SK-N-SH (cell line): Measurements from ENCODE around the gene COPZ1. TPM values are rescaled to one million over a fixed set of nuclear protein-coding genes. Genes with fewer than 3 reads are reported as not detected.

Experiments
- CTCF ChIA-PET: fragments of 300-600, 350-600 bp; formaldehyde crosslinking; extraction: SDS; loops from one replicate; lab custom pipeline; 2021; lab: Yijun Ruan, JAX
- POLR2A ChIA-PET: fragments of 350-600 bp; sonication (Branson Sonifier 250); formaldehyde crosslinking; extraction: SDS; loops from one replicate; lab custom pipeline; 2020; ENCODE audit warnings: antibody characterized with exemption, inconsistent platforms; lab: Yijun Ruan, JAX
- DNase-seq: peaks from one replicate; pipeline ENCODE4 v3.0.0; 2012
- H2AFZ ChIP-seq: fragments of 200-600 bp; sonication (generic); 2 replicates; pipeline ENCODE4 v1.8.1; 2016; ENCODE audit warnings: antibody characterized with exemption, mild to moderate bottlenecking, low read depth
- H3F3A ChIP-seq: fragments of 200-600 bp; sonication (generic); replicated peaks from 2 replicates; pipeline ENCODE3; 2016; ENCODE audit warnings: antibody characterized with exemption, mild to moderate bottlenecking; ENCODE audit not compliant: insufficient read depth
- H3K27ac ChIP-seq, 2 experiments: fragments of 200-500 bp in 1 of 2; fragments of 200-600 bp in 1 of 2; sonication (Bioruptor generic) in 1 of 2; sonication (generic), shearing (Covaris generic) in 1 of 2; 2 replicates each; pipeline versions ENCODE4 v1.5.1 to v1.6.1; 2014 to 2016; ENCODE audit warnings: low read depth in 2 of 2, inconsistent platforms in 1 of 2, low read length in 1 of 2, mild to moderate bottlenecking in 1 of 2, mixed read lengths in 1 of 2
- H3K27me3 ChIP-seq: fragments of 200-600 bp; sonication (generic), shearing (Covaris generic); 2 replicates; pipeline ENCODE4 v1.6.1; 2016; ENCODE audit warnings: mixed run types; ENCODE audit not compliant: insufficient read depth
- H3K36me3 ChIP-seq, 2 experiments: fragments of 200-500 bp in 1 of 2; fragments of 200-600 bp in 1 of 2; sonication (Bioruptor generic) in 1 of 2; sonication (generic) in 1 of 2; replicated peaks in 1 of 2; 2 replicates each; pipeline versions ENCODE3 to v1.5.1; 2014 to 2016; ENCODE audit warnings: low read length in 1 of 2, mild to moderate bottlenecking in 1 of 2; ENCODE audit not compliant: insufficient read depth in 2 of 2, control insufficient read depth in 1 of 2
- H3K4me1 ChIP-seq, 2 experiments: fragments of 200-500 bp in 1 of 2; fragments of 200-600 bp in 1 of 2; sonication (Bioruptor generic) in 1 of 2; sonication (generic), shearing (Covaris generic) in 1 of 2; 2 replicates each; pipeline versions ENCODE4 v1.5.1 to v1.6.1; 2014 to 2016; ENCODE audit warnings: low read depth in 1 of 2, low read length in 1 of 2, mixed run types in 1 of 2; ENCODE audit not compliant: insufficient read depth in 2 of 2, control insufficient read depth in 1 of 2
- H3K4me2 ChIP-seq: fragments of 200-600 bp; sonication (generic), shearing (Covaris generic); 2 replicates; pipeline ENCODE4 v1.6.1; 2017; ENCODE audit warnings: mixed run types
- H3K4me3 ChIP-seq, 2 experiments: fragments of 200-500 bp in 1 of 2; fragments of 200-600 bp in 1 of 2; sonication (Bioruptor generic) in 1 of 2; sonication (generic), shearing (Covaris generic) in 1 of 2; 2 replicates each; pipeline versions ENCODE4 v1.5.1 to v1.8.1; 2014 to 2016; ENCODE audit warnings: low read depth in 2 of 2, inconsistent platforms in 1 of 2, low read length in 1 of 2, mild to moderate bottlenecking in 1 of 2, mixed read lengths in 1 of 2, moderate library complexity in 1 of 2
- H3K79me2 ChIP-seq: fragments of 200-600 bp; sonication (generic); 2 replicates; pipeline ENCODE4 v1.8.1; 2017; ENCODE audit warnings: mild to moderate bottlenecking; ENCODE audit not compliant: insufficient read depth
- H3K9ac ChIP-seq: fragments of 200-600 bp; sonication (generic); 2 replicates; pipeline ENCODE4 v1.6.1; 2017; ENCODE audit warnings: mixed run types
- H3K9me2 ChIP-seq: fragments of 200-600 bp; sonication (generic); 2 replicates; pipeline ENCODE4 v1.6.1; 2017; ENCODE audit warnings: mixed run types
- H3K9me3 ChIP-seq: fragments of 200-600 bp; sonication (generic); 2 replicates; pipeline ENCODE4 v1.6.1; 2017; ENCODE audit warnings: mixed run types, mild to moderate bottlenecking, moderate library complexity
- H4K20me1 ChIP-seq: fragments of 200-600 bp; sonication (generic); 2 replicates; pipeline ENCODE4 v1.6.1; 2017; ENCODE audit warnings: mild to moderate bottlenecking, mixed run types; ENCODE audit not compliant: insufficient read depth
- EP300 ChIP-seq, 2 experiments: IDR thresholded peaks; 2 replicates each; pipeline versions ENCODE4 v1.4.0 to v1.6.1; 2012; ENCODE audit warnings: borderline replicate concordance in 1 of 2, low read depth in 1 of 2, low read length in 1 of 2
- FOXJ3 ChIP-seq: sonication (generic); formaldehyde crosslinking; IDR thresholded peaks from 2 replicates; pipeline ENCODE4 v1.5.1; 2020; ENCODE audit warnings: mild to moderate bottlenecking, missing genetic modification reagents
- GABPA ChIP-seq: IDR thresholded peaks from 2 replicates; pipeline ENCODE4 v1.4.0; 2012; ENCODE audit warnings: low read depth, mild to moderate bottlenecking
- GATA2 ChIP-seq: sonication (generic); formaldehyde crosslinking; IDR thresholded peaks from 2 replicates; pipeline ENCODE4 v1.5.0; 2020; ENCODE audit warnings: mild to moderate bottlenecking, missing genetic modification reagents
- MEF2A ChIP-seq: IDR thresholded peaks from 2 replicates; pipeline ENCODE4 v1.4.0; 2012; ENCODE audit warnings: low read depth, borderline replicate concordance
- MXI1 ChIP-seq: IDR thresholded peaks from 2 replicates; pipeline ENCODE4 v1.6.1; 2012; ENCODE audit warnings: mild to moderate bottlenecking, low read depth, low read length, improper control_type of control experiment
- NRF1 ChIP-seq: IDR thresholded peaks from 2 replicates; pipeline ENCODE4 v1.6.1; 2012; ENCODE audit warnings: low read depth, mild to moderate bottlenecking, low read length
- RAD21 ChIP-seq: IDR thresholded peaks from 2 replicates; pipeline ENCODE4 v1.6.1; 2012; ENCODE audit warnings: mild to moderate bottlenecking, low read length
- RFX5 ChIP-seq: IDR thresholded peaks from 2 replicates; pipeline ENCODE4 v1.6.1; 2012; ENCODE audit warnings: mild to moderate bottlenecking, improper control_type of control experiment, low read length
- RXRA ChIP-seq: IDR thresholded peaks from 2 replicates; pipeline ENCODE4 v1.4.0; 2012; ENCODE audit warnings: low read depth, mild to moderate bottlenecking, borderline replicate concordance
- SMC3 ChIP-seq: IDR thresholded peaks from 2 replicates; pipeline ENCODE4 v1.6.1; 2012; ENCODE audit warnings: low read depth, low read length, improper control_type of control experiment
- TAF1 ChIP-seq: IDR thresholded peaks from 2 replicates; pipeline ENCODE4 v1.6.1; 2012; ENCODE audit warnings: low read depth, mild to moderate bottlenecking, low read length, moderate library complexity, borderline replicate concordance
- TEAD4 ChIP-seq: IDR thresholded peaks from 2 replicates; pipeline ENCODE4 v1.4.0; 2012; ENCODE audit warnings: mild to moderate bottlenecking, borderline replicate concordance; ENCODE audit not compliant: insufficient read depth
- YY1 ChIP-seq: IDR thresholded peaks from 2 replicates; pipeline ENCODE4 v1.4.0; 2012; ENCODE audit warnings: low read depth, mild to moderate bottlenecking
- WGBS: methylation state at CpG from one replicate; pipeline ENCODE4 v1.1.6; 2017; ENCODE audit warnings: low lambda C conversion rate; 5-methylcytosine and 5-hydroxymethylcytosine counted together
- polyA plus RNA-seq, 3 experiments: library from polyadenylated mRNA; depleted of rRNA; stranded (reverse); fragments of >200 nt; gene quantifications; 2 replicates each; pipeline ENCODE4 v1.2.3, GENCODE V29; 2012
- TF ChIP-seq, protein P1 (sequence below): IDR thresholded peaks from 2 replicates; pipeline ENCODE4; 2012
- TF ChIP-seq, protein P2 (sequence below): fragments of 150-350 bp; IDR thresholded peaks from 2 replicates; pipeline ENCODE4 v1.6.1; 2016; ENCODE audit warnings: mild to moderate bottlenecking, low read depth, low read length
- TF ChIP-seq, protein P3 (sequence below): fragments of 150-350 bp; IDR thresholded peaks from 2 replicates; pipeline ENCODE4 v1.6.1; 2017; ENCODE audit warnings: antibody characterized with exemption, low read length, low read depth, borderline replicate concordance

COPZ1 gene
- polyA plus RNA-seq, 1 of the 3 experiments (the other 2 are of a cell fraction): 111 TPM

GRCh38 chr12:54296393-54297099, 28.4 kb upstream of the COPZ1 start:
- Histone ChIP-seq H3K79me2 (no peaks in the 10 kb centered on the region), H3K4me2 (no peak overlapping the region), H3K36me3 (no peaks in the 10 kb centered on the region), H4K20me1 (no peaks in the 10 kb centered on the region), H3K9me2 (no peaks in the 10 kb centered on the region), H3K27me3 (no peaks in the 10 kb centered on the region), H3F3A (peaks cover 3% of the 10 kb centered on the region), H3K9me3 (no peaks in the 10 kb centered on the region), H3K27ac (no peak overlapping the region), H2AFZ (no peak overlapping the region), H3K4me1 (peaks cover 0 to 13% of the 10 kb centered on the region in 2 experiments; a peak in 1 of 4 replicates), H3K4me3 (no peak overlapping the region), H3K9ac (no peak overlapping the region)
- DNase-seq: no peak
- CTCF ChIA-PET: interaction anchor here (1.4 to 9.7 kb wide), 6 partner anchors 11 to 83 kb away, joined by 3 to 86 read pairs (median 6); partner anchors contain the start of gene COPZ1
- 87% methylated on average over 5 of the region's 5 CpGs for WGBS
- POLR2A ChIA-PET: interaction anchor here (1.3 to 1.9 kb wide), 3 partner anchors 10 to 12 kb away, joined by 3 to 6 read pairs (median 5); no protein-coding TSS in a partner anchor
- TF ChIP-seq, protein P1, sequence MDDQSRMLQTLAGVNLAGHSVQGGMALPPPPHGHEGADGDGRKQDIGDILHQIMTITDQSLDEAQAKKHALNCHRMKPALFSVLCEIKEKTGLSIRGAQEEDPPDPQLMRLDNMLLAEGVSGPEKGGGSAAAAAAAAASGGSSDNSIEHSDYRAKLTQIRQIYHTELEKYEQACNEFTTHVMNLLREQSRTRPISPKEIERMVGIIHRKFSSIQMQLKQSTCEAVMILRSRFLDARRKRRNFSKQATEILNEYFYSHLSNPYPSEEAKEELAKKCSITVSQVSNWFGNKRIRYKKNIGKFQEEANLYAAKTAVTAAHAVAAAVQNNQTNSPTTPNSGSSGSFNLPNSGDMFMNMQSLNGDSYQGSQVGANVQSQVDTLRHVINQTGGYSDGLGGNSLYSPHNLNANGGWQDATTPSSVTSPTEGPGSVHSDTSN: no peak
- TF ChIP-seq, protein P2, sequence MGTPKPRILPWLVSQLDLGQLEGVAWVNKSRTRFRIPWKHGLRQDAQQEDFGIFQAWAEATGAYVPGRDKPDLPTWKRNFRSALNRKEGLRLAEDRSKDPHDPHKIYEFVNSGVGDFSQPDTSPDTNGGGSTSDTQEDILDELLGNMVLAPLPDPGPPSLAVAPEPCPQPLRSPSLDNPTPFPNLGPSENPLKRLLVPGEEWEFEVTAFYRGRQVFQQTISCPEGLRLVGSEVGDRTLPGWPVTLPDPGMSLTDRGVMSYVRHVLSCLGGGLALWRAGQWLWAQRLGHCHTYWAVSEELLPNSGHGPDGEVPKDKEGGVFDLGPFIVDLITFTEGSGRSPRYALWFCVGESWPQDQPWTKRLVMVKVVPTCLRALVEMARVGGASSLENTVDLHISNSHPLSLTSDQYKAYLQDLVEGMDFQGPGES: no peak
- TF ChIP-seq, protein P3, sequence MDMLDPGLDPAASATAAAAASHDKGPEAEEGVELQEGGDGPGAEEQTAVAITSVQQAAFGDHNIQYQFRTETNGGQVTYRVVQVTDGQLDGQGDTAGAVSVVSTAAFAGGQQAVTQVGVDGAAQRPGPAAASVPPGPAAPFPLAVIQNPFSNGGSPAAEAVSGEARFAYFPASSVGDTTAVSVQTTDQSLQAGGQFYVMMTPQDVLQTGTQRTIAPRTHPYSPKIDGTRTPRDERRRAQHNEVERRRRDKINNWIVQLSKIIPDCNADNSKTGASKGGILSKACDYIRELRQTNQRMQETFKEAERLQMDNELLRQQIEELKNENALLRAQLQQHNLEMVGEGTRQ: no peak
- TF ChIP-seq RAD21 (no peak), TEAD4 (no peak), RFX5 (no peak), MEF2A (no peak), RXRA (no peak), SMC3 (no peak), GABPA (no peak), MXI1 (no peak), EP300 (IDR thresholded peaks at IDR 0.05; ENCODE audit: borderline replicate concordance in 1 of 2, low read depth in 1 of 2, low read length in 1 of 2) (no peak), NRF1 (no peak), TAF1 (no peak), GATA2 (CRISPR knock-in tag) (no peak), YY1 (no peak), FOXJ3 (CRISPR knock-in tag) (no peak)
